SU-DHL-6 (cell line): Measurements from ENCODE around the gene LRPAP1.

Source experiments
- EZH2phosphoT487 ChIP-seq: fragments of 200-600 bp; sonication (generic), shearing (Covaris generic); conservative IDR thresholded peaks from 2 replicates; pipeline ENCODE4 v1.6.1; 2018; ENCODE audit warnings: mild to moderate bottlenecking, antibody characterized with exemption, low read length, moderate library complexity, mixed read lengths
- TF ChIP-seq, protein P1 (sequence below): fragments of 200-600 bp; sonication (generic); IDR thresholded peaks from one replicate; pipeline ENCODE4 v1.5.1; 2017; ENCODE audit warnings: antibody characterized with exemption, mild to moderate bottlenecking, low read length, moderate library complexity; ENCODE audit not compliant: insufficient read depth, poor library complexity, severe bottlenecking

DNA sequence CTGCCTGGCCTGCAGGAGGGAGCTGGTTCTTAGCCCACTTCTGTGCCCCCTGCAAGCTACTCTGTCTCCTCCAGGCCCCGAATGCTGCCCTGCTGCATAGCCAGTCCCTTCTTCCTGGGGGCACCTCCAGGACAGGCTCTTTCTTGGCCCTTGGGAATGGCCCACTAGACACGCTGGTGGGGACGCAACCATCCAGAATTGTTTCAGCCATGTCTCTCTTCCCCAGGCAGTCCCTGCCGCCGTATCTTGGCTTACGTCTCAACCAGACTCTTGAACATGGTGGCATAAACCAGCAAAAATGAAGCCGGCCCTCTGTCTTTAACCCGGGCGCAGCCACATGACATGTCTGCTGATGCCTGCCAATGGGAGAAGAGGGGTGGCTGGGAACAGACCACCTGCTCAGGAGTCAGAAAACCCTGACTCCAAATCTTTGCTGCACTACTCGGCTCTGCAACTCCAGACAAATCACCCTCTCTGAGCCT is 9.0 kb downstream of the LRPAP1 start:
- no peak for TF ChIP-seq EZH2phosphoT487
- TF ChIP-seq, protein P1, sequence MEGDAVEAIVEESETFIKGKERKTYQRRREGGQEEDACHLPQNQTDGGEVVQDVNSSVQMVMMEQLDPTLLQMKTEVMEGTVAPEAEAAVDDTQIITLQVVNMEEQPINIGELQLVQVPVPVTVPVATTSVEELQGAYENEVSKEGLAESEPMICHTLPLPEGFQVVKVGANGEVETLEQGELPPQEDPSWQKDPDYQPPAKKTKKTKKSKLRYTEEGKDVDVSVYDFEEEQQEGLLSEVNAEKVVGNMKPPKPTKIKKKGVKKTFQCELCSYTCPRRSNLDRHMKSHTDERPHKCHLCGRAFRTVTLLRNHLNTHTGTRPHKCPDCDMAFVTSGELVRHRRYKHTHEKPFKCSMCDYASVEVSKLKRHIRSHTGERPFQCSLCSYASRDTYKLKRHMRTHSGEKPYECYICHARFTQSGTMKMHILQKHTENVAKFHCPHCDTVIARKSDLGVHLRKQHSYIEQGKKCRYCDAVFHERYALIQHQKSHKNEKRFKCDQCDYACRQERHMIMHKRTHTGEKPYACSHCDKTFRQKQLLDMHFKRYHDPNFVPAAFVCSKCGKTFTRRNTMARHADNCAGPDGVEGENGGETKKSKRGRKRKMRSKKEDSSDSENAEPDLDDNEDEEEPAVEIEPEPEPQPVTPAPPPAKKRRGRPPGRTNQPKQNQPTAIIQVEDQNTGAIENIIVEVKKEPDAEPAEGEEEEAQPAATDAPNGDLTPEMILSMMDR: no peak
